HG03520 (cell line): ENCODE data around the gene DDX56.
"Not testable (repeated sequence)": the region's sequence is repeated elsewhere in the genome, so short reads cannot be mapped to it uniquely, and the experiment has no call there.

Source experiments
- ATAC-seq: cut with Tn5 transposase; IDR thresholded peaks from one replicate; pipeline ENCODE4 v1.9.1; 2021; ENCODE audit warnings: mild to moderate bottlenecking, moderate library complexity; ENCODE audit not compliant: unreplicated experiment

The DDX56 gene

GRCh38 chr7:44599222-44599621, 25.5 kb upstream of the DDX56 start:
- no peak for ATAC-seq

DNA sequence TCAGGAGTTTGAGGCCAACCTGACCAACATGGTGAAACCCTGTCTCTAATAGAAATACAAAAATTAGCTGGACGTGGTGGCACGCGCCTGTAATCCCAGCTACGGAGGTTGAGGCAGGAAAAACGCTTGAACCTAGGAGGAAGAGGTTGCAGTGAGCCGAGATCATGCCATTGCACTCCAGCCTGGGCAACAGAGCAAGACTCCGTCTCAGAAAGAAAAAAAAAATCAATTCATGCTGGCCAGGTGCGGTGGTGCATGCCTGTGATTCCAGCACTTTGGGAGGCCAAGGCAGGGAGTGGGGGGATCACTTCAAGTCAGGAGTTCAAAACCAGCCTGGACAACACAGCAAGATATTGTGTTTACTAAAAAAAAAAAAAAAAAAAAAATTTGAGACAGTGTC, 23.5 kb upstream of the DDX56 start:
- not testable (repeated sequence) for ATAC-seq

GRCh38 chr7:44595934-44596635, 22.4 kb upstream of the DDX56 start:
- no peak for ATAC-seq

DNA sequence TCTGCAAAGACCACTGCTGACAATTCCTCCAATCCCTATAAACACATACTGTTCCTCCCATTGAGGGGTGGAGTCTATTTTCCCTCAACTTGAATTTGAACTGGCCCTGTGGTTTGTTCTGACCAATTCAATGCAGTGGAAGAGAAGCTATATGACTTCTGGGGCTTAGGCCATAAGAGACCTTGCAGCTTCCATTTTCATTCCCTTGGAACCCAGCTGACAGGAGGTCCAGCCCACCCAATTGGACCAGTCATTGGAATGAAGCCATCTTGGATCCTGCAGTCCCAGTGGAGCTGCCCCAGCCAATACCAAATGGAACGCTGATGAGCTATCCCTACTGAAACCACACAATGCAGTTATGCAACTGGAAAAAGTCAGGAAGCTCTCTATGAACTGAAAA, 17.2 kb upstream of the DDX56 start:
- no peak for ATAC-seq

- ATAC-seq = no peak
These were observed 14.4 kb upstream of the DDX56 start for GRCh38 chr7:44587843-44588711.

DNA sequence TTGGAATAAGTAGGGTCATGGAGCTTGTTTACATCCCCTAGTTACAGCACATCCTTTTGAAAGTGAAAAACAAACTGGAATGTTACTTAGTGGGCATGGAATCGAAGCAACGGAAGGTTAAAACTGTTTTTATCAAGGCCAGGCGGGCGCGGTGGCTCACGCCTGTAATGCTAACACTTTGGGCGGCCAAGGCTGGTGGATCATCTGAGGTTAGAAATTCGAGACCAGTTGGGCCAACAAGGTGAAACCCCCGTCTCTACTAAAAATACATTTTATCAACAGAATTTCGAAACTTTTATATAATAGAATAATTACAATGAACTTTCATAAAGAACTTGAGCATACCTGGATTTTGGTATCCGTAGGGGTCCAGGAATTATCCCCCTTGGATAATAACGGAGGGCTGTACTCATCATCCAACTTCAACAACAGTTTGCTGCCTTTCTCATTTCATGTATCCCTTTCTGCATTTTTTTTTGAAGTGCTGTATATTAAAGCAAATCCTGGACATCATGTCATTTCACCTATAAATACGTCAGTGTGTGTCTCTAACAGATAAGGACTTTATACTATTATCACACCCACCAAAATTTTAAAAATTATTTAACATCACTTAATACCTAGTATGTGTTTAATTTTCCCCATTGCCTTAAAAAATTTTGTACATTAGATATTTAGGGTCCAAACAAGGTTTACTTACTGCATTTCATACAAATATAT, 9.6 kb upstream of the DDX56 start:
- ATAC-seq = no peak

GRCh38 chr7:44581879-44582603, 8.3 kb upstream of the DDX56 start, which contains the start of gene TMED4:
TMED4 (minus strand) TSS chr7:44582231; CDS start chr7:44582206, 25 bp downstream.
- ATAC-seq = peak; percentile 87

DNA sequence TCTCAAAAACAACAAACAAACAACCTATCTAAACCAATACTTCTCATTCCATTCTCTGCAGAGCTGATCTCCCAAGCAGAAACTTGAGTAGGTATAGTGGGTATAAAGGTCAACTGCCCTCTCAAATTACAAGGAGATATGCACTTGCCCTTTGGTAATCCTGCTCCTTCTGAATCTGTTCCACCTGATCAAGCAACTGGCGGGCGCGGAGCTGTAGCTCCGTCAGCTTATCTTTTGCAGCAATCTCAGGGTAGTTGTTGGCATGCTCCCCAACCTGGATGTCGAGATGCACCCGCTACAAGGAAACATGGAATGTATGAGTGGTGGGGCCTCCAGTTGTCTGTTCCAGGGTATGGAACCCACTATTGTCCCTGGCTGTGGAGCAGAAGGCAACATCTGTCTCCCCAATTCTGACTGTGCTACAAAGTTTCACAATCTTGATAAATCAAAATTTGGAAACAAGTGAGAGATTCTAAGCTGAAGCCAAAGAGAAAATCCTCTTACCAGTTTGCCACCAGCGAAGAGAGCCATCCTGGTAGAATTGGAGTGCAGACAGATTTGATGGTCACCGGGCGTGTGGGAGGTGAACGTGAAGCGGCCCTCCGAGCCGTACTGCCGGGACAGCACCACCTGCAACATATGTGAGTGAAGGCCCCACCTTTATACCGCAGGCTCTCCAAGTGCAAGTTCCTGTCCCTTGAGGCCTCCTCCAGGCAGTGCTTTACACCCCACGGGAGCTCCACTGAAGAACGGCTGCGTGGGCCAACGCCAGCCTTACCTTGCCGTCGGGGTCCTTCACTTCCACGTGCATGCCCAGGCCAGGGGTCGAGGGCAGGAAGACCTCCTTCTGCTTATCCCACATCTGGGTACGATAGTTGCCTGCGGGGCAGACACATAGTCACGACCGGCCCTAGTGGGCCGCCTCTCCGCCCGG, 7.5 kb upstream of the DDX56 start:
- peak; percentile 20 for ATAC-seq

GRCh38 chr7:44576228-44576627, 2.5 kb upstream of the DDX56 start:
- ATAC-seq = no peak

DNA sequence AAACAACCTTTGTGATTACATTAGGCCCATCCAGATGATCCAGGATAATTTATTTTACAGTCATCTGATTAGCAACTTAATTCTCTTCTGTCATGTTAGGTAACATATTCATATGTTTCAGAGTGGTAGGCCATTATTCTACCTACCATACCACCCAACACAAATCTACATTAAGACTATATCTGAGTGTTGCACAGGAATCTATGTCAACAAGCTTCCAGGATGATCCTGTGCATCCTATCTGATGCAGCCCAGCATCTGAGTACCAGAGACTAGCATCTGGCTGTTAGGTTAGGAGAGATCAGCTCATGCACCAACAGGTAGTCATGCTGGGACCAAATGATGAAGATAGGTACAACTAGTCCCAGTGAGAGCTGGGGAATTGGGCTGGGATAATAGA, 1.3 kb upstream of the DDX56 start:
- no peak for ATAC-seq

DNA sequence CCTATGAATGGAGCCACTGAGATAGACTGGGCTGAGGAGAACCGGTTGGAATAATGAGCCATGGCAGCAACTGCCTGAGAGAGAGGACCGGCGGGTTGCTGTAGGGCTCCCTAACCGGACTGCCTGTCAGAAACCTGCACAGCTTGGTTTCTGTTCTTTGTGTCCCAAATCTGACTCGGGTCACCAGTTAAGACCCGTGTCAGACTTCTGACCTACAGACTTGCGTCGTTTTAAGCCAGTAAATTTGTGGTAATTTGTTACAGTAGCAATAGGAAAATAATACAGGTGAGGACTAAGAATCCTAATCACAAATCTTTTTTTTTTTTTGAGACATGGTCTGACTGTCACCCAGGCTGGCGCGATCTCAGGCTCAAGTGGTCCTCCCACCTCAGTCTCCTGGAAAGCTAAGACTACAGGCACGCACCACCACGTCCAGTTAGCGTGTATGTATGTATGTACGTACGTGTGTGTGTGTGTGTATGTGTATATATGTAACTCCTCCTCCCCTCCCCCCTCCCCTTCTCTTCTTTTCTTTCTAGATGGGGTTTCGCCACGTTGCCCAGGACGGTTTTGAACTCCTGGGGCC, 672 bp upstream of the DDX56 start:
- no peak for ATAC-seq

- ATAC-seq = no peak
These were observed 937 bp downstream of the DDX56 start for GRCh38 chr7:44572771-44573170.

DNA sequence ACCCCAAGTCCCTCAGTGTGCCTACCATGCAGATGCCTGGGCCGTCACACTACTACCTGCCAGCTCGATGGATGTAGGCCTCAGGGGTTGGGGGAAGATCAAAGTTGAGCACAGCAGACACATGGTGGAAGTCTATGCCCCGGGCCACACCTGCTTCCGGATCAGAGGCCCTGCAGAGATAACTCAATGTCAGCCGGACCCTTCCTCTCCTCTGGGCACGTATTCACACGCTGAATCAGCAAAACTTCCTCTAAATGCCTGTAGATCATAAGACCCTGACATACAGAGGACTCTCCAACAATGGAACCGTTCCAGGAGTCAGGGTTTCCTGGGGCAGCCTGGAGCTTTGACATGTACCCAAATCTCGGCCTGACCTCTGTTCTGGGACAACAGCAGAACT, 3.7 kb downstream of the DDX56 start:
- no peak for ATAC-seq

GRCh38 chr7:44568771-44569560, 4.7 kb downstream of the DDX56 start:
- no peak for ATAC-seq

DNA sequence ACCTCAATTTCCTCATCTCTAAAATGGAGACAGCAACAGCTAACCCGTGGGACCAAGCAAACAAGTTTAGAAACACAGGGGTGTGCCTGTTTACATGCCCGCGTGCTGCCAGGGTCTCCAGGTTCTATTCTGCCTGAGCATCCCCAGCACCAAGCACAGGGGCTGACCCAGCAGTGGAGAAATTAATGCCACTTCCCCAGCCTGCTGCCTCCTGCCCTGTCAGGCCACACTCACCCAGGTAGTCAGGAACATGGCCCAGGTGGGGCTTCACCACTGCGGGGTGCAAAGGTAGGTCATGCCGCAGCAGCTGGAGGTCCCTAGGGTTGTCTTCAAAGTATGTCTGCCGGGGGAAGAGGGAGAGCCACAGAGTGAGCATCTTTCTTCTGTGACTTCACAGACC, 5.8 kb downstream of the DDX56 start:
- no peak for ATAC-seq

DNA sequence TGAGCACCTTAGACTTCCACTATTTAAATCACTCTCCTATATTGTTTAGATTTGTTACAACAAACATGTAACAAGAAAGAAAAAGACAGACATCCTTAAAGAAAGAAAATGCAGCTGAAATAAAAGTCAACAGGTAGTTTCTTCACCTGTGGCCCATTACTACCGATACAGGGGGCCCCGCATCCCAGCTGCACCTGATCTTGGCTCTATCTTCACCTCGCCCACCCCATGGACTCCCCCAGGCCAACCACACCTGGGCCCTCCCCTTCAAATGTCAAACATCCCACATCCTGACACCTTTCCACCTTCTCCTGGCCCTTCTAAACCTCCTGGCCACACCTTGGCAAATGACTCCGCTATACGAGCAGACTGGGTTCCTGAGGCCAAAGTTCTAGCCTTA, 7.0 kb downstream of the DDX56 start:
- no peak for ATAC-seq

DNA sequence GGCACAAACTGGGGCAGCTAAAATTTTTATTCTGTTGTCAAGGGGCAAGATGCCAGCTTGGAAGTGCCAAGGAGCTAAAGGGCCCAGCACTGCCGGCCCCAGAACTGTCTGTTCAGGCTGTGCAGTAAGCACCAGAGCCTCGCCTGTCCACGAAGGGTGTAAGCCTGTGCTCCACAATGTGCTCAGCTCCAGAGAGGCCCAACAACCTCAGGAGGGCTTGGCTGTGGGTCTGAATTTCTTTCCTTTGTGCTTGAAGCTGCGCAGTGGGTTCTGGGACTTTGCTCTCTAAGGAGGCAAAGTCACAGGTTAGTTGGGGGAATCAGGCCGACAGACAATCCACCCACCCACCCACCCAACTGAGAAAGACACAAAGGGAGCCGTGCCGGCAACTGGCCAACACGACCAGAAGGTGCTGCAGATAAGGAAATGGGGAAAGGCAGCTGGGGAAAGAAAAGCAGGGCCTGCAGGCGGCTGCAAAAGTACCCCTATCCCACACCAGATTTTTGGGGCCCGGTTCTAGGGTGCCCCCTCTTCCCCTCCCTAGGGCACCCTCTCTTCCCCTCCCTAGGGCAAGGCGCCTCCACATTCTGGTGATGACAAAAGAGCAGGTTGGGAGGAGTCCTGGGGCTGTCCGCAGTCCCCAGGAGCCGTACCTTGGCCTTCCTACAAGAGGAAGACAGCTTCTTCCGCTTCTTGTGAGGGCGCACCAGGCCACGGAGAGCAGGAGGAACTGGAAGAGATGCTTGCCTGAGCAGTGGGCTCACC, 7.7 kb downstream of the DDX56 start:
- no peak for ATAC-seq
